Natural killer cell (primary cell): ENCODE results near the gene KDM7A. TPM values are rescaled to one million over a fixed set of nuclear protein-coding genes. Genes with fewer than 3 reads are reported as not detected.
"Not testable (repeated sequence)": the region's sequence is repeated elsewhere in the genome, so short reads cannot be mapped to it uniquely, and the experiment has no call there.

ENCODE experiments used
- ATAC-seq, 3 donors: fragments of 150-1000 bp in 2 of 3; fragments of 200-7000 bp in 1 of 3; cut with Tn5 transposase; 1 replicate in 1 of 3; 2 replicates in 2 of 3; pipeline ENCODE4 v1.10.0; 2021; ENCODE audit warnings: mild to moderate bottlenecking in 2 of 3, moderate library complexity in 2 of 3
- DNase-seq, 2 donors: peaks; one replicate each; pipeline versions ENCODE4 v3.0.0 to v3.0.0-alpha.2; 2013 to 2021; ENCODE audit warnings: mixed read lengths in 1 of 2
- H3K27ac ChIP-seq: one replicate; pipeline ENCODE4 v1.5.1; 2013; ENCODE audit warnings: mild to moderate bottlenecking, low read length
- H3K27me3 ChIP-seq: one replicate; pipeline ENCODE4 v1.6.1; 2013; ENCODE audit warnings: low read length; ENCODE audit not compliant: control insufficient read depth, insufficient read depth
- H3K36me3 ChIP-seq: one replicate; pipeline ENCODE4 v1.6.1; 2013; ENCODE audit warnings: low read length; ENCODE audit not compliant: control insufficient read depth, insufficient read depth
- H3K4me1 ChIP-seq: one replicate; pipeline ENCODE4 v1.6.1; 2013; ENCODE audit warnings: low read length; ENCODE audit not compliant: control insufficient read depth, insufficient read depth
- H3K4me3 ChIP-seq: one replicate; pipeline ENCODE4 v1.5.1; 2013; ENCODE audit warnings: low read length
- H3K9me3 ChIP-seq: one replicate; pipeline ENCODE4 v1.6.1; 2013; ENCODE audit warnings: low read length; ENCODE audit not compliant: control insufficient read depth, insufficient read depth
- H3K27ac Mint-ChIP-seq, 2 donors: one replicate each; pipeline ENCODE4 v1.8.0; 2022; ENCODE audit warnings: mild to moderate bottlenecking in 2 of 2, mixed read lengths in 2 of 2, moderate library complexity in 1 of 2
- H3K27me3 Mint-ChIP-seq, 2 donors: one replicate each; pipeline ENCODE4 v1.8.0; 2022; ENCODE audit warnings: low read depth in 2 of 2, mixed read lengths in 2 of 2
- H3K36me3 Mint-ChIP-seq: one replicate; pipeline ENCODE4 v1.8.0; 2022; ENCODE audit warnings: mixed read lengths
- H3K4me1 Mint-ChIP-seq, 2 donors: one replicate each; pipeline ENCODE4 v1.8.0; 2022; ENCODE audit warnings: mixed read lengths in 2 of 2
- H3K4me3 Mint-ChIP-seq: one replicate; pipeline ENCODE4 v1.8.0; 2022; ENCODE audit warnings: mild to moderate bottlenecking, moderate library complexity, mixed read lengths
- H3K9me3 Mint-ChIP-seq, 2 donors: one replicate each; pipeline ENCODE4 v1.8.0; 2022; ENCODE audit warnings: mixed read lengths in 2 of 2
- WGBS: methylation state at CpG from one replicate; pipeline ENCODE4 v1.1.7; 2013; ENCODE audit warnings: missing lambda C conversion rate; ENCODE audit not compliant: insufficient coverage; 5-methylcytosine and 5-hydroxymethylcytosine counted together
- intact Hi-C: fragments of 100-400 bp; cut with micrococcal nuclease; formaldehyde crosslinking; loops from one replicate; pipeline ENCODE4 v1.14.2; 2022
- total RNA-seq, 4 donors: library from RNA; stranded (reverse); fragments of 120-200 nt in 1 of 4; gene quantifications; one replicate each; pipeline versions ENCODE4 v1.2.3 to v1.2.4, GENCODE V29; 2013 to 2022
- TF ChIP-seq, protein P1 (sequence below): fragments of 200-600 bp; IDR thresholded peaks from one replicate; pipeline ENCODE4 v1.8.0; 2022; ENCODE audit warnings: antibody characterized with exemption

The KDM7A gene
- total RNA-seq, 3 donors from 2014 or later (not counting 1 experiment from before 2014, with no cell fraction given) = 25.2 to 38.1 (median 36.1) TPM

DNA sequence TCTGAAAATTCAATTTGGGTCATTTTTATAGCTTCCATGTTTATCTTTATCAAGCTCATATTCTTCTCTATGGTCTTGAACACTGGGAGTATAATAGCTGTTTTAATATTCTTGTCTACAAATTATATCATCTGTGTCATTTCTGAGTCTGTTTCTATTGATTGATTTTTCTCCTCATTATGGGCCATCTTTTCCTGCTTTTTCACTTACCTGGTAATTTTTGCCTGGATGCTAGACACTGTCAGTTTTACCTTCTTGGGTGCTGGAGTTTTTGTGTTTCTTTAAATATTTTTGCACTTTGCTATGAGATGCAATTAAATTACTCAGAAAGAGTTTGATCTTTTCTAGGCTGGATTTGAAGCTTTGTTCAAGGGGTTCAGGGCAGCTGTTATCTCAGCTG is 26.8 kb upstream of the KDM7A start:
- intact Hi-C loops = no loop called here
- Histone ChIP-seq H3K36me3 (no peaks in the 10 kb centered on the region), H3K27me3 (no peaks in the 10 kb centered on the region), H3K27ac (no peak overlapping the region), H3K9me3 (no peaks in the 10 kb centered on the region), H3K4me1 (no peaks in the 10 kb centered on the region), H3K4me3 (no peak overlapping the region)
- DNase-seq (no peak), ATAC-seq (no peak)
- H3K4me1 Mint-ChIP-seq = no peaks in the 10 kb centered on the region
- H3K9me3 Mint-ChIP-seq = no peaks in the 10 kb centered on the region
- H3K4me3 Mint-ChIP-seq = no peak overlapping the region
- H3K27me3 Mint-ChIP-seq = peaks cover 0 to 13% of the 10 kb centered on the region in 2 donors
- H3K27ac Mint-ChIP-seq = no peak overlapping the region
- H3K36me3 Mint-ChIP-seq = peaks cover 8% of the 10 kb centered on the region
- TF ChIP-seq, protein P1, sequence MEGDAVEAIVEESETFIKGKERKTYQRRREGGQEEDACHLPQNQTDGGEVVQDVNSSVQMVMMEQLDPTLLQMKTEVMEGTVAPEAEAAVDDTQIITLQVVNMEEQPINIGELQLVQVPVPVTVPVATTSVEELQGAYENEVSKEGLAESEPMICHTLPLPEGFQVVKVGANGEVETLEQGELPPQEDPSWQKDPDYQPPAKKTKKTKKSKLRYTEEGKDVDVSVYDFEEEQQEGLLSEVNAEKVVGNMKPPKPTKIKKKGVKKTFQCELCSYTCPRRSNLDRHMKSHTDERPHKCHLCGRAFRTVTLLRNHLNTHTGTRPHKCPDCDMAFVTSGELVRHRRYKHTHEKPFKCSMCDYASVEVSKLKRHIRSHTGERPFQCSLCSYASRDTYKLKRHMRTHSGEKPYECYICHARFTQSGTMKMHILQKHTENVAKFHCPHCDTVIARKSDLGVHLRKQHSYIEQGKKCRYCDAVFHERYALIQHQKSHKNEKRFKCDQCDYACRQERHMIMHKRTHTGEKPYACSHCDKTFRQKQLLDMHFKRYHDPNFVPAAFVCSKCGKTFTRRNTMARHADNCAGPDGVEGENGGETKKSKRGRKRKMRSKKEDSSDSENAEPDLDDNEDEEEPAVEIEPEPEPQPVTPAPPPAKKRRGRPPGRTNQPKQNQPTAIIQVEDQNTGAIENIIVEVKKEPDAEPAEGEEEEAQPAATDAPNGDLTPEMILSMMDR = no peak

DNA sequence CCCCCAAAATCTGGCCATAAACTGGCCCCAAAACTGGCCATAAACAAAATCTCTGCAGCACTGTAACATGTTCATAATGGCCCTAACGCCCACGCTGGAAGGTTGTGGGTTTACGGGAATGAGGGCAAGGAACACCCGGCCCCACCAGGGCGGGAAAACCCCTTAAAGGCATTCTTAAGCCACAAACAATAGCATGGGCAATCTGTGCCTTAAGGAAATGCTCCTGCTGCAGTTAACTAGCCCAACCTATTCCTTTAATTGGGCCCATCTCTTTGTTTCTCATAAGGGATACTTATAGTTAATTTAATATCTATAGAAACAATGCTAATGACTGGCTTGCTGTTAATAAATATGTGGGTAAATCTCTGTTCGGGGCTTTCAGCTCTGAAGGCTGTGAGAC is 26.2 kb upstream of the KDM7A start:
- 93% methylated on average over 5 of the region's 6 CpGs for WGBS
- intact Hi-C loops, H3K27ac ChIP-seq: not testable (repeated sequence)

DNA sequence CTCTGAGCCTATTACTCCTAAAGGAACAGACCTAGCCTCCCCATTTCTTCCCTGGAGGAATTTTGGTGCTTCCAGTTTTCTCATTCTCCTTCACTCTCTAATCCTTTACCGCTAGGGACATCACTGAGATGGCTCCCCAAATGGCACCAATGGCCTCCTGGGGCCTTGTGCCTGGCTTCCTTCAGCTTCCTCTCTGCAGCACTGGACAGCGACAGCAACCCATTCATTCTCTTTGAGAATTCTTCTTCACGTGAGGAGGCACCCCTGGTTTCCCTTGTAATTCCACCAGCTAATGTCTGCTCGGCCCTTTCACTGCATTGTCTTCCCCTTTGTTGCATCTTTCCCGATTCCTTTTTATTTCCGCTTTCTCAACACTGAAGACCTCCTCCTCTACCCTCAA is 24.6 kb upstream of the KDM7A start:
- ATAC-seq = no peak
- Mint-ChIP-seq H3K27me3 (peaks cover 0 to 13% of the 10 kb centered on the region in 2 donors), H3K4me1 (no peaks in the 10 kb centered on the region), H3K36me3 (peaks cover 8% of the 10 kb centered on the region), H3K27ac (no peak overlapping the region), H3K9me3 (no peaks in the 10 kb centered on the region), H3K4me3 (no peak overlapping the region)
- TF ChIP-seq, protein P1 = no peak
- no peak for DNase-seq
- no peak overlapping the region for H3K27ac ChIP-seq
- no peaks in the 10 kb centered on the region for H3K4me1 ChIP-seq
- no peaks in the 10 kb centered on the region for H3K36me3 ChIP-seq
- H3K27me3 ChIP-seq = no peaks in the 10 kb centered on the region
- no peak overlapping the region for H3K4me3 ChIP-seq
- H3K9me3 ChIP-seq = peaks cover 7% of the 10 kb centered on the region
- WGBS = 92% methylated on average over 6 of the region's 6 CpGs
- intact Hi-C loops = no loop called here

More for the DNA sequence above, 26.2 kb upstream of the KDM7A start:
- H3K27me3 ChIP-seq, H3K4me1 Mint-ChIP-seq, H3K9me3 ChIP-seq, H3K4me3 Mint-ChIP-seq, ATAC-seq, H3K36me3 ChIP-seq, H3K36me3 Mint-ChIP-seq, H3K4me1 ChIP-seq, H3K9me3 Mint-ChIP-seq, H3K27ac Mint-ChIP-seq, DNase-seq, H3K4me3 ChIP-seq: not testable (repeated sequence)
- H3K27me3 Mint-ChIP-seq = peaks cover 0 to 13% of the 10 kb centered on the region in 2 donors

DNA sequence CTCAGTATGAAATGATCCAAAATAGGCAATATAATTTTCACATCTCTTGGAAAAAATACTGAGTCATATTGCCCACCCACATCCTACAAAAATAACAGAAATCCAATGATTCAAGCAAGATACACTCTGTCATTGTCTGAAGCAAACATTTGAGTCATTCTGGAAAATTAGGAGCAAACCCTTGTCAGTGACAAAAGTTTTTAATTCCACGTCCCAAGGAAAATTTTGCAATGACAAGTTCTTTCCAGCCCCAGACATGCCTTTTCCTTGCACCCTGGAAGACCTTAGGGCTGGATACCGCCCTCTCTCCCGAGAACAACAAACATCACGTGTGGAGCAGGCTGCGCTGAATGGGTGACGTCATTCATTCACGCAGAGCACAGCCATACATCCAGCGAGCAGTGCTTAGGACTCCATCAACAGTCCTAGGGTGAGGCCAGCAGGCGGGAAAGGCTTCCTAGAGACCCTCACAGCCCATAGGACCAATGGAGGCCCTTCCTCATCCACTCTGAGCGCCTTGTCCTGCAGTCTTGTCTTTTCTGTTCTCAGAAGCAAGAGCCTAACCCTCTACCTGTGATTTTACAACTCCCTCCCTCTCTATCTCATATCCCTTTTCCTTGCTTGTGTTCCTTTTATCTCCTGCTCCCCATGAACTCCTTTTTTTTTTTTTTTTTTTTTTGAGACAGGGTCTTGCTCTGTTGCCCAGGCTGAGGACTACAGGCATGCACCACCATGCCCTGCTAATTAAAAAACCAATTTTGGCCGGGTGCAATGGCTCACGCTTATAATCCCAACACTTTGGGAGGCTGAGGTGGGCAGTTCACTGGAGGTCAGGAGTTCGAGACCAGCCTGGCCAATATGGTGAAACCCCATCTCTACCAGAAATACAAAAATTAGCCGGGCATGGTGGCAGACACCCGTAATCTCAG is 23.5 kb upstream of the KDM7A start:
- Mint-ChIP-seq H3K27ac (no peak overlapping the region), H3K27me3 (peaks cover 0 to 10% of the 10 kb centered on the region in 2 donors), H3K4me1 (no peaks in the 10 kb centered on the region), H3K9me3 (no peaks in the 10 kb centered on the region), H3K36me3 (peaks cover 8% of the 10 kb centered on the region), H3K4me3 (no peak overlapping the region)
- Histone ChIP-seq H3K9me3 (peaks cover 9% of the 10 kb centered on the region), H3K27ac (no peak overlapping the region), H3K36me3 (no peaks in the 10 kb centered on the region), H3K4me1 (no peaks in the 10 kb centered on the region), H3K4me3 (no peak overlapping the region), H3K27me3 (no peaks in the 10 kb centered on the region)
- DNase-seq (no peak), ATAC-seq (no peak)
- TF ChIP-seq, protein P1 = no peak
- 91% methylated on average over 15 of the region's 15 CpGs for WGBS
- intact Hi-C loops = no loop called here
